ENCODE data around the gene ILF2. TPM values are rescaled to one million over a fixed set of nuclear protein-coding genes. Genes with fewer than 3 reads are reported as not detected.
"Not testable (repeated sequence)": the region's sequence is repeated elsewhere in the genome, so short reads cannot be mapped to it uniquely, and the experiment has no call there.

The ILF2 gene
- total RNA-seq (2014; rRNA removed; shearing (Covaris generic)): 295 and 309 TPM in 2 replicates

DNA sequence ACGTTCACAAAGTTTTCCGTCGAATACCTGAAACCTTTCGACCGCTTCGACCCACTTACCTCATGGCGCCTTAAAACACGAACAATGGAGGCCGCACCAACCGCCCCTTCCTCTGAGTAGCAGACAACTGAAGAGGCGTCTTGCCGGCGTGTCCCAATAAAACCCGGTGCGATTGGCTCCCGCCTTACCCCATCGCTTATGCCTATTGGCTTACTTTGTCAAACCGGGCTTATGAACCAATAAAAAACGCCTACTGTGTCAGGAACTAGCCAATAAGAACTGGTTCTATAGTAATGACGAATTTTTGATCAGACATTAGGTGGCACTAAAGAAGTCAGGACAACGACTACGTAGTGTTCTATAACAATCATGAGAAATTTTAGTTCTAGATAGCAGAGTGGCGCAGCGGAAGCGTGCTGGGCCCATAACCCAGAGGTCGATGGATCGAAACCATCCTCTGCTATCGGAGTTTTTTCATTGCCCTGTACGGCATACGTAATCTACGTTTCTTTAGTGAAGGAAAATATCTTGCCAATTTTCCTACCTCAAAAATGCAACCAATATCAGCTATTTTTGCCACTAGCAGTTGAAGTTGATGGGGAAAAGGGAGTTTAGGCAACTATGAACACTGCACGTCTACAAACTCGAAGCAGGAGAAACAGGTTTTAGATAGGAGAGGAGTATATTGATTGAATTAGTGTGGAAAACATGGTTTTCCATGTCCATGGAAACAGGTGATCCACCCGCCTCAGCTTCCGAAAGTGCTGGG is at the start of gene ILF2:
Gene ILF2 (minus strand): TSS at position 135 of the 769 bp plus-strand sequence. CDS start 71 bp downstream, at position 64.
- peak; percentile 99 for DNase-seq (ENCODE audit: low read depth)

DNA sequence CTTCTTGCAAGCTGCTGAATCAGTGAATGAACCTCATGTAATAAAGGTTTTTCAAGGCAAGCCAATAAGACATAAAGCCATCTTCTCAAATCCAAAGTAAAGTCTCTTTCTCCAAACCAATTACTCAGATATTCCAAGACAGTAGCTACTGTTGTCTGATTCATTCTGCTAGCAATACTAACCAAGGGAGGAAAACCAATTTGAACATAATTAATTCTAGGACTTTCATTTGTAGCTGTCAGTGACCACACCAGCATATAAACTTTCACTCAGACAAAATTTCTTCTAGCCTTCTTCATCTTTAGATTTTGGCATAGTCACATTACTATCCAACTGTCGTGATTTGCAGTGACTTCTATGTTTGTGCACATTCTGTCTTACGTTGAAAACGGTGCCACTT is 46.5 kb upstream of the ILF2 start:
- DNase-seq (ENCODE audit: low read depth): no peak

DNA sequence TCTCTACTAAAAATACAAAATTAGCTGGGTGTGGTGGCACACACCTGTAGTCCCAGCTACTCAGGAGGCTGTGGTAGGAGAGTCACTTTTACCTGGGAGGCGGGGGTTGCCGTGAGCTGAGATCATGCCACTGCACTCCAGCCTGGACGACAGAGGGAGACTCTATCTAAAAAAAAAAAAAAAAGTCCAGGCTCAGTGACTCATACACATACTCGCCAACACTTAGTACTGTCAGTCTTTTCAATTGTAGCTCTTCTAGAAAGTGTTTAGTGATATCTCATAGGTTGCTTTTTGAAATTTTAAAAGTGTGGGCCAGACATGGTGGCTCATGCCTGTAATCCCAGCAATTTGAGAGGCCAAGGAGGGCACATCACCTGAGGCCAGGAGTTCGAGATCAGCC is 45.4 kb upstream of the ILF2 start:
- DNase-seq (ENCODE audit: low read depth): not testable (repeated sequence)

DNA sequence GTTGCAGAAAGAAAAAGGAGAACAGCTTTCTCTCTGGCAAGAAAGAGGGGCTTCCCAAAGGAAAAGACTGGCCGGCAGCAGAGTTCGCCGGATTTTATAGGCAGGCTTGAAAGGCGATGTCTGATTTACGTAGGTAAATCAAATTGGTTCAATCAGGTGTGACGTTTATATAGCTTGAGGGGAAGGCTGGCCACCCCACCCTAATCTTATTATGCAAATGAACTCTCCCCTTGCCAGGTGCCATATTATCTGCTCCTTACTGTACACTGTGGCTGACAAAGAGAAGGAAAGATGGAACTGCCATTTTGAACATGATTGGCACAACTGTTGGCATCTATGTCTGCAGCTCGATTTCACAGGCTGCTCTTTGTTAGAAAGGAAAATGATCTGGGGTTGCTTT is 40.2 kb upstream of the ILF2 start:
- no peak for DNase-seq (ENCODE audit: low read depth)

DNA sequence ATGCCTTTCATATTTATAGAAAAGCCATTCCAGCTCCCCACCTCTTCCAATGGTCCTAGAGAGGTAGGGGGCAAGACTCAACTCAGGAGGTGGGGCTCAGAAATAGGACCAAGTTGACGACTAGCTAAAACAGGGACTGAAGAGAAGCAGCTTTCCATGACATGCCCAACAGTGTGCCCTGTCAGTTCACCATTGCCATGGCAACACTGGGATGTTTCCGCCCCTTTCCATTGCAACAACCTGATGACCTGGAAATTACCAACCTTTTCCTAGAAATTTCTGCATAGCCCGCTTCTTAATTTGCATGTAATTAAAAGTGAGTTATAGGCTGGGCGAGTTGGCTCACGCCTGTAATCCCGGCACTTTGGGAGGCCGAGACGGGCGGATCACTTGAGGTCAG is 34.7 kb upstream of the ILF2 start:
- DNase-seq (ENCODE audit: low read depth): no peak

DNA sequence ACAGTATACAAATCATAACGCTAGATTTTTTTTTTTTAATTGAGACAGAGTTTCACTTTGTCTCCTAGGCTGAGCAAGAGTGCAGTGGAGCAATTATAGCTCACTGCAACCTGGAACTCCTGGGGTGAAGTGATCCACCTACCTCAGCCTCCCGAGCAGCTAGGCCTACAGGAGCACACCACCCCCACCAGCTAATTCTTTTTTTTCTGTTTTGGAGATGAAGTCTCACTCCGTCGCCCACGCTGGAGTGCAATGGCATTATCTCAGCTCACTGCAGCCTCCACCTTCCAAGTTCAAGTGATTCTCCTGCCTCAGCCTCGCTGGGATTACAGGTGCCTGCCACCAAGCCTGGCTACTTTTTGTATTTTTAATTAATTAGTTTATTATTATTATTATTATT is 29.0 kb upstream of the ILF2 start:
- no peak for DNase-seq (ENCODE audit: low read depth)

DNA sequence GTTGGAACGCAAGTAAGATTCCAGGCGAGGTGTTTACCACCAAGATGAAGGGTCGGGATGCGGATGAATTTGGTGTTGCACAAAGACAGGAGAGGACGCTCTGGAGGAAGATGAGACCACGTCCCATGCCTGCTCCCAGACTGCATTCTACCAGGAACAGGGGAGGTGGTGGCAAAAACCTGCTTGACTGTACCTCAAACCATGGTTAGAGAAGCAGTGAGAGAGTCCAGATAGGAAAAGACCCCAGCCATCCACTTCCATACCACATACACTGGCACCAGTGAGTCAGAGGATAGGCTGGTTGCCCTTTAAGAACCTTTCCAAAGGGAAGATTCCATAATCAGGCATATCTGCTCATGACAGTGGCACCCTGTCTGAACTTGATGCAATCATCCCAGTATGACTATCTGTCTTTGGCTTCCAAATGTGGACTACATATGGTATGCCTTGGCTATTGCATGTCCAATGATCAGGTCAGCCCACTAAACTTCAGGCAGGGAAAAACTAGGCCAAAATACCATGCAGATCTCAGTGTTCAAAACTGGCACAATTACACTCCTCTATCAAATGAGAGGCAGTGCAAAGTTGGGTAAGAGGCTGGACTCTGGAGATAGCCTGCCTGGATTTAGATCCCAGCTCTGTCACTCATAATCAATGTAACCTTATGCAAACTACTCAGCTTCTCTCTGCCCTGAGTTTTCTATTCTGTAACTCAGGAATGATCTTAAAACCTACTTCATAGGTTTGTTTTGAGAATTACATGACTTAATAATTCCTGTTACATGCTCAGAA is 28.3 kb upstream of the ILF2 start:
- peak; percentile 26 for DNase-seq (ENCODE audit: low read depth)

DNA sequence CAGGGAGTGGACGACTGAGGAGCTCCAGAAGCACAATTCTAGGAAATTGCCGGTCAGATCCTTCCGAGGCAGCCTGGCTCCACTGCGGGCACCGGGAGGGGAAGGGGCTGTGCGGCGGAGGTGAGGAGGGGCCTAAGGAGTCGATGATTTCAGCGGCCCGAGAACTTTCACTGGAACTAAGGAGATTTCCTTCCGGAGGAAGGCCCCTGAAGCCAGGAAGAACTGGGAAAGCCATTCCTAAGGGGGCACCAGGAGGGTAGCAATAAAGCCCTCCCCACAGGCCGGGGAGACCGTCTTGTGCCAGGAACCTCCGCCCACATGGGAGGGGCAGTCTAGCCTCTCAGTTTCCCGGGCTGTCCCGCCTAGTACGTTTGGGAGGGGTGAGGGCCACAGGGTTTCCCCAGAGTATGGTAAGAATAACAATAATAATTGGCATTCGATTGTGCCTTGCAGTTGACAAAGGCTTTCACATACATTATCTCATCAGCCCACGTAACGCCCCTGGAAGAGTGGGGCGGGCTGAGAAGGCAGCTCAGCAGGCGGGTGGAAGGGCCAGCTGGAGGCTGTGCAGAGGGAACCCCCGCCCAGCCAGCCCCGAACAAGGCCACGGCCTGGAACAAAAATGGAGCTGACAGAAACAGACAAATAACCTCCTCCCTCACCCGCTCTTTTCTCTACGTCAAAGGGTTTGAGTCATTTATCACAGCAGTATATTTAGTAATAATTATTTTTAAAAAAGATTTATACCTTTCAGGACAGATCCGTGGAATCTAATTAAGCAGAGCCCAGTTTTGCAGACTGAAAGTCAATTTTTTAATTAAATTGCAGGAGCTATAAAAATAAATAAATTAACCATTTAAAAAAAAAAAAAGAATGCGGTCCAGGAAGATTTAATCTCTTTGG is 27.5 kb upstream of the ILF2 start:
- DNase-seq (ENCODE audit: low read depth): no peak

DNA sequence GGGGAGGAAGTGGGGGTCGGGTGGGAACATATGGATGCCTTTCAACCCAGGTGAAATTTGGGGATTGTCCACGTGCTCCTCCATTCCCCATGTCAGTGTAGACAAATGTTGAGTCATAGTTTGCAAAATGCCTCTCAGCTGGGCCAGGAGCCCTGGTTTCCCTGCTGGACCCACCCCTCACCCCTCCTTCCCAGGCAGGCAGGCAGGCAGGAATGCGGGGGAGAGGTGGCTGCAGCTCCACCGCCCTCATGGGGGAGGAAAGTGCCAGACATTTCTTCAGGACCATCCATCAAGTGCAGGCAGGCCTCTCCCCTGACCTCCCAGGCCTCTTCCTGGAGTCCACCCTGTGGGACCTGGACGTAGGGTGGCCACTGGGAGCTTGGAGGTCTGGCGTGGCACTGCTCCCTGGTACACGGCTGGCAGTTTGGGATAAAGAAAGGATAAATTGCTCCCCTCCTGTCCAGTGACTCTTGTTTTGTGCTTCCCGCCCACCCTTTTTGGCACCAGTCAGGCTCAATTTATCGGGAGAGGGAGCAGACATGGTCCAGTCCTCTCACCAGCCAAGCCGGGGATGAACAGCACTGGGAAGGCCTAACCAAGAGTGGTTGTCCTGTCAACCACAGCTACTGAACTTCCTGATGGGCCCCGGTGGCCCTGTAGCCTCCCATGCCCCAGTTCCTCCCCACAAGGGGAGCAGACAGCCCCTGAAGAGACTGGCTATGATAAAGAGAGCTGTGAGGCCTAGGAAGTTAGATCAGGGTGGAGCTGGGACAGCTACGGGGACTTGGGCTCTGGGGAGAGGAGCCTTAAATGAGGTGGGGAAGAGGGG is 26.6 kb upstream of the ILF2 start:
- peak; percentile 32 for DNase-seq (ENCODE audit: low read depth)

DNA sequence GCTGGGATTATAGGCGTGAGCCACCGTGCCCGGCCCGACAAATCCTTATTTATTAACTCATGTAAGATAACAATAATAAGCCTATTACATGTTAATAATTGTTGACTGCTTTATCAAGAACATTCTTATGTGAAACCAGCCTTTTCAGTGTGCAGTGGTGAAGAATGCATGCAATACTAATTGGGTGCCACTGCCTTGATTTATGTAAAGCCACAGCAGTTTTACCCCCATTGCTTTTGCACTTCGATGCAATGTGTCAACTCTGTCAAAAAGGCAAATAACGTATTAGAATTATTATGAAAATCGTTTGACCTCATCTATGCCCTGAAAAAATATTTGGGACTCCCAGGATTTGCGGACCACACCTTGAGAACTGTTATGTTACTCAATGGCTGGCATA is 25.9 kb upstream of the ILF2 start:
- DNase-seq (ENCODE audit: low read depth): no peak

DNA sequence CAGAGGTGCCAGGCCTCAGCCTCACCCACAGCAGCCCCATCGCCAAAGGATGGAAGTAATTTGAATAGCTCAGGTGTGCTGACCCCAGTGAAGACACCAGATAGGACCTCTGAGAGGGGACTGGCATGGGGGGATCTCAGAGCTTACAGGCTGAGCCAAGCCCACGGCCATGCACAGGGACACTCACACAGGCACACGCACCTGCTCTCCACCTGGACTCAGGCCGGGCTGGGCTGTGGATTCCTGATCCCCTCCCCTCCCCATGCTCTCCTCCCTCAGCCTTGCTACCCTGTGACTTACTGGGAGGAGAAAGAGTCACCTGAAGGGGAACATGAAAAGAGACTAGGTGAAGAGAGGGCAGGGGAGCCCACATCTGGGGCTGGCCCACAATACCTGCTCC is 22.7 kb upstream of the ILF2 start:
- no peak for DNase-seq (ENCODE audit: low read depth)

DNA sequence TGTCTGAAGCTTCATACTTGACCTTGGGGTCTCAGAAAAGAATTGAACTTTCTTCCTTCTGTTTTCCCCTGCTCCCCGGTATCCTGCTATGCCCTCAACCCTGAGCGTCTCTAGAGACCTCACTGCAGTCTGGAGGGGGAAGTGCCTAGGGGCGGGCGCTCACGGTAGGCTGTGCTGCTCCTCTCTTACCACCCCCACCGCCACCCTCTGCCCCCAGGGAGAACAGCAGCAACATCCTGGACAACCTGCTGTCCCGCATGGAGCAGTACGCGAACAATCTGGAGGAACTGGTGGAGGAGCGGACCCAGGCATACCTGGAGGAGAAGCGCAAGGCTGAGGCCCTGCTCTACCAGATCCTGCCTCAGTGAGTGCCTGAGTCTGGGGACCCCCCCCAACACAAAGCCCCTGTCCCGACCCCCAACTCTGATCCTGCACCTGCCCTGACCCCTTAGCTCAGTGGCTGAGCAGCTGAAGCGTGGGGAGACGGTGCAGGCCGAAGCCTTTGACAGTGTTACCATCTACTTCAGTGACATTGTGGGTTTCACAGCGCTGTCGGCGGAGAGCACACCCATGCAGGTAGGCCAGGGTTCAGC is 18.0 kb upstream of the ILF2 start:
- DNase-seq (ENCODE audit: low read depth): no peak

DNA sequence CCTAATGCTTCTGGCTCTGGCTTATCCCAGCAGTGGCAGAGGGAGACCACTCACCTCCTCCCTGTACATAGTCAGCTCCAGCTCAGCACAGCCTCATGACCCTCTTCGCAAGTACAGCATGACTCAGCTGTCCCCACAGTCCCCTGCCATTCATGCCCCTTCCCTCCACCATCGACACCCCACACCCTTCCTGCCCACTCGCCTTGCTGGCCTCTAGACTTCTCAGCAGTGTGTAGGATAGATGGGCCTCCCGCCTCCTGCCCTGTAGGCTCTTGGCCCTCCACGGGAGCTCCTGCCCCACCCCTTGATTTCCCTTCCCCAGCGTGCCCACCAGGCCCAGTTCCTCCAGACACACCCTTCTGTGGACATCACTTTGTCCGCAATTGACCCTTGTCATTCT is 17.5 kb upstream of the ILF2 start:
- DNase-seq (ENCODE audit: low read depth): no peak

DNA sequence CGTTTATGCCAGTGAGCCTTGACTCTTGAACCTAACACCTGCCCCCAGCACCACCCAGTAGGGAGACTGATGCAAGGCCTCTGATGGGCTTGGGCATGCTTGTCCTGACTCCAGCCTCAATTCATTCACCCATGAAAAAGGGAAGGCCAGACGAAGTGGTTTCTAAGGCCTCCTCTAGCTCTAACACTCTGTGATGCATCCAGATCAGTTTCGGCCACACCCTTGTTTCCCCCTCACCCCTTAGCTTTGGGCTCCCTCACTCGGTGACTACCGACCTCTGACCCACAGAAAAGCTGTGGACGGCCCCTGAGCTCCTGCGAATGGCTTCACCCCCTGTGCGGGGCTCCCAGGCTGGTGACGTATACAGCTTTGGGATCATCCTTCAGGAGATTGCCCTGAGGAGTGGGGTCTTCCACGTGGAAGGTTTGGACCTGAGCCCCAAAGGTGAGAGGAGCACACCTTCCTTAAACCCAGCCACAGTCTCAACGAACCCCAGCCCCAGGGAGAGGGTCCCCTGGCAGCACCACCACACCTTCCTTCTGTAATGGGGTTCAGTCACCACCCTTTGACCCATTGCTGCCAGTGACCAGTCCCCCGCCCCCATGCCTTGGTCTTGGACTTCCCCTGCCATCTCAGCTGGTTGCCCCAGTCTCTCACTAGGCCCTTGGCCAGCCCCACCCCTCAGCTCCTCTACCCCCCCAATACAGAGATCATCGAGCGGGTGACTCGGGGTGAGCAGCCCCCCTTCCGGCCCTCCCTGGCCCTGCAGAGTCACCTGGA is 16.7 kb upstream of the ILF2 start:
- DNase-seq (ENCODE audit: low read depth): no peak

DNA sequence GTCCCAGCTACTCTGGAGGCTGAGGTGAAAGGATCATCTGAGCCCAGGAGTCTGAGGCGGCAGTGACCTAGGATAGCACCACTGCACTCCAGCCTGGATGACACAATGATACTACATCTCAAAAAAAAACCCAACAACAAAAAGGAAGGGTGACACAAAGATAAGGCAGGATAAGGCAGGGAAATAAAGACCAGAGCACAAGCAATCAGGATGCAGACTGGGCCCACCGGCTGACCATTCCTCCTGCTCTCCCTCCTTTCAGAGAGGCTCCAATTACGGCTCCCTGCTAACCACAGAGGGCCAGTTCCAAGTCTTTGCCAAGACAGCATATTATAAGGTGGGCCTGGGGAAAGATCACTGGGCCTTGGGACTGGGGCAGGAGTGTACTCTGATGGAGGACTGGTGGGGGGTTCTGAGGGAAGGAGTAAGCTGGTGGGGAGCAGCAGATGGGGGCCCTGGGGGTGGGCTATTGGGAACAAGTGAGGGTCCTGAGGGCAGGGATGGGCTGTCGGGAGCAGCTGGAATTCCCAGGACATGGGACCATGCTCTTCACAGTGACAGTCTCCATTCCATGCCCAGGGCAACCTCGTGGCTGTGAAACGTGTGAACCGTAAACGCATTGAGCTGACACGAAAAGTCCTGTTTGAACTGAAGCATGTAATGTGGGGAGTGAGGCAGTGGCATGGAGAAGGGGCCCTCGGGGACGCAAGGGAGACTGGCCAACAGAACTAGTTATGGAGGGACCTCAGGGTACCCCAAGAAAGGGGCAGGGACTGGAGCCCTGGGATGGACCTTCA is 14.9 kb upstream of the ILF2 start:
- no peak for DNase-seq (ENCODE audit: low read depth)

DNA sequence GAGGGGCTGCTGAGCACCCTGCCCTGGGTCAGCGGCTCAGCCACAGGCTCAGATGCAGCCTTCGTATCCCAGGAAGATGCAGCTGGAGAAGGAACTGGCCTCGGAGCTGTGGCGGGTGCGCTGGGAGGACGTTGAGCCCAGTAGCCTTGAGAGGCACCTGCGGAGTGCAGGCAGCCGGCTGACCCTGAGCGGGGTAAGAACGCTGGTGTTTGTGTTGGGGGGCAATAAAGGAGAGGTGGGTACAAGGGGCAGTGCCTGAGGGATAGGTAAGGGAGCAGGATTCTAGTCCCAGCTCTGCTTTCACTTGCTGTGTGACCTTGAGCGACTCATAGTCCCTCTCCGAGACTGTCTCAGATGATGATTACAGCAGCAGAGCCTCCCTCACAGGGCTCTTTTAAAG is 14.1 kb upstream of the ILF2 start:
- no peak for DNase-seq (ENCODE audit: low read depth)

DNA sequence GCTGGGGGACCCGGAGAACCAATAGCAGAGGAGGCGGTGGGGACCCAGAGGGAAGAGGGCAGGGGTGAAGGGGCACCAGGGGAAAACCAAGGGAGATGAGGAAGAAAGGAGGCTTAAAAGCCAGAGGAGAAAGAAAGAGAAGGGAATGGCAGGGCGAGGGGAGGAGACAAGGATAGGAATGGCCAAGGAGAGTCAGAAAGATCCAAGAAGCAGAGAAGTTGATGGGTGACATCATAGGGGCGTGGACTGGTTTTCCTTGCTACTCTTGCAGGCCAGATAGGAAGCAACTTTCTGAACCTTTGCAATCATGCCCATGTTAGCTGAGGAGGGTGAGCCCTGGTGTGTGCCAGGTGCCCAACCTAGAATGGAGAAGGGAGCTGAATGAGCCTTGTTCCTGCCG is 13.1 kb upstream of the ILF2 start:
- DNase-seq (ENCODE audit: low read depth): peak; percentile 28

DNA sequence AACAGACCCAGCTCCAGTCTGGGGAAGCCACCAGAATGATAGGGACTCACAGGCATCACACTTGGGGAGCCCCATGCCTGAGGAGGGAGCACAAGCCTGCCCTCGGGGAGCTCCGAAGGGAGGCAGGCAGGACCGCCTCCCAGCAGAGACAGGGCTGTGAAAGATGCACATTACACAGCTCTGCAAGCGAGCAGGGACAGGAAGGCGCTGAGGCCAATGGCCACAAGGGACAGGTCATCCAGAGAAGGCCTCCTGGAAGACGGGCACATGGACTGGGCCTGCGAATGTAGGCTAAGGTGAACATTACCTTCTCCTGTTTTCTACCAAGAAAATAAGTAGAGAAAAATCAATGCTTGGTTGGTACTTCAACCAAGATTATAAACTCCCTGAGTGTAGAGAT is 11.9 kb upstream of the ILF2 start:
- DNase-seq (ENCODE audit: low read depth): no peak

DNA sequence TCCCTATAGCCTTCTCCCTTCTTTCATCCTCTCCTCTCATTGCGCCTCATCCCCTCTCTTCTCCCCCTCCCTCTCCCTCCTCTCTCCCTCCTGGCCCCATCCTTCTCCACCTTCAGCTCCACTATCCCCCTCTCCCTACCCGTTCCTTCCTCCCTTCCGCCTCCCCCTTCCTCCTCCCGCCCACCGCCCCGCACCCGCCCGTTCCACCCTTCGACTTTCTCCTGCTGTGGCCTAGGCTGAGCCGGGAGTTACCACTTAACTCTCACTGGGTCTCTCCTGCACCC is 9.3 kb upstream of the ILF2 start:
- no peak for DNase-seq (ENCODE audit: low read depth)
